Measurements from ENCODE around the gene TLCD1.

The TLCD1 gene

GRCh38 chr17:28712032-28712704, 13.9 kb downstream of the TLCD1 start:
- peak overlapping the region in 4 of 5 donors; percentile 59 to 68 (median 65) for H3K9ac ChIP-seq (ENCODE audit: low read length in 5 of 5)
- no peaks in the 10 kb centered on the region for H3K9me3 ChIP-seq (ENCODE audit: control insufficient read depth in 5 of 5, low read length in 5 of 5)
- H3K27me3 ChIP-seq (ENCODE audit: control insufficient read depth in 5 of 5, insufficient read depth in 4 of 5, low read length in 5 of 5), result peaks cover 0 to 8% (median 4%) of the 10 kb centered on the region in 5 donors
- H3K4me3 ChIP-seq (ENCODE audit: low read depth in 1 of 5, low read length in 5 of 5), result peak overlapping the region; percentile 36 to 80 (median 71)
- peaks cover 0 to 37% (median 29%) of the 10 kb centered on the region in 5 donors for H3K4me1 ChIP-seq (ENCODE audit: control insufficient read depth in 5 of 5, insufficient read depth in 5 of 5, low read length in 5 of 5)
- H3K27ac ChIP-seq (ENCODE audit: low read depth, low read length), result no peak overlapping the region
- peaks cover 0 to 18% (median 15%) of the 10 kb centered on the region in 5 donors for H3K36me3 ChIP-seq (ENCODE audit: control insufficient read depth in 5 of 5, insufficient read depth in 5 of 5, low read length in 5 of 5)

DNA sequence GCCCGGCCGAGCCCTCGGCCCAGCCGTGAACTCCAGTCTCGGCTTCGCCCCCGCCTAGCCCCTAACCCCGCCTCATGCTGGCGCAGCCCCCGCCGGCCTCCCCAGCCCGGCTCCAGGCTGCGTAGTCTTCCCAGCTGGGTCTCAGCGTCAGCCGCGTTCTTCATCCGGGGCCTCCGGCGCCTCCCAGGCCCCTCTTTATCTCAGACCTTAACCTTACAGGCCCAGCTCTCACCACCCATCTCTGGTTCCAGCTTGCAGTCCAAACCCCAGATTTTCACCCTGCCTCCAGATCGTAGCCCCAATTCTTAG, 14.4 kb downstream of the TLCD1 start, which contains the start of gene PROCA1:
Gene PROCA1, minus strand, starts transcription at position 166 of the 309 bp plus-strand sequence. CDS start 228 bp downstream, outside the sequence.
- Histone ChIP-seq H3K4me1 (ENCODE audit: control insufficient read depth in 5 of 5, insufficient read depth in 5 of 5, low read length in 5 of 5) (peaks cover 0 to 32% (median 24%) of the 10 kb centered on the region in 5 donors), H3K9ac (ENCODE audit: low read length in 5 of 5) (peak within 1 kb of the TSS in 4 of 5 donors; percentile 59 to 72 (median 65)), H3K27me3 (ENCODE audit: control insufficient read depth in 5 of 5, insufficient read depth in 4 of 5, low read length in 5 of 5) (peaks cover 0 to 8% (median 3%) of the 10 kb centered on the region in 5 donors), H3K27ac (ENCODE audit: low read depth, low read length) (peak within 1 kb of the TSS; percentile 57), H3K9me3 (ENCODE audit: control insufficient read depth in 5 of 5, low read length in 5 of 5) (no peaks in the 10 kb centered on the region), H3K36me3 (ENCODE audit: control insufficient read depth in 5 of 5, insufficient read depth in 5 of 5, low read length in 5 of 5) (peaks cover 0 to 18% (median 15%) of the 10 kb centered on the region in 5 donors), H3K4me3 (ENCODE audit: low read depth in 1 of 5, low read length in 5 of 5) (peak within 1 kb of the TSS; percentile 65 to 80 (median 72))

DNA sequence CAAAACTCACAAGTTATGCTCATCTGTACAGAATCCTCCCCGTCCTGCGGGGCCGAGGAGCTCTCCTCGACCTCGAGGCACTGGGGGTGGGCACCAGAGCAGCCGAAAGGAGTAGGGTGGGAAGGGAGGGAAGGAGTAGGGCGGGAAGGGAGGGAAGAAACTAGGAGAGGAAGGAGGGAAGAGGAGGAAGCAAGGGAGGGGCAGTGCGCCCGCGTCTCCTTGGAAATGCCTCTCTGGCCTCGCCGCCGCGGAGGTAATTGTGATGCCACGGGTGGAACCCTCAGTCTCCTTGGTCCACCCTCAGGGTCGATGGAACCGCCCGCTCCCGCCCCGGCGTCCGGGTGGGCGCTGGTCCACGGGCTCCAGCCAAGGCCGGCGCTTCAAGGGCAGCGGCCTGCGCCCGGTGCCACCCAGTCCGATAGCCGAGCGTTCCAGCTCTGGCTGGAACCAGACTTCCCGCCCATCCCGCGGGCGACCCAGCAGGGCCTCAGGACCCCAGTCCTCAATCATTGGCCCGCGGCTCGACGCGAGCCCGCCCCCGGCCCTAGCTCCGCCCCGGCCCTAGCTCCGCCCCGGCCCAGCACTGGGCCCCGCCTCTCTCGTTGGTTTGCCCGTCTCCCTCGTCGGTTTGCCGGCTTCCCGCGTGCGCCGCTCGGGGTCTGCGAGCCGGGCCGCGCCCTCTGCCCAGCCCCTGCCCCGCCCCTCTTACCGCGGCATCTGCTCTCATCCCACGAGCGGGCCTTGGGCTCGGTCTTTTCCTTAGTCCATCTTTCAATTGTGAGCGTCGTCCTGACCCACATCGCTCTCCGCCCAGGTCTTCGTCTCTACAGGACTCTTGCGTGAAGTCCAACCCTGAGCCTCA, 14.9 kb downstream of the TLCD1 start:
- peaks cover 0 to 30% (median 21%) of the 10 kb centered on the region in 5 donors for H3K4me1 ChIP-seq (ENCODE audit: control insufficient read depth in 5 of 5, insufficient read depth in 5 of 5, low read length in 5 of 5)
- H3K4me3 ChIP-seq (ENCODE audit: low read depth in 1 of 5, low read length in 5 of 5), result peak overlapping the region; percentile 65 to 80 (median 72)
- peaks cover 0 to 4% (median 2%) of the 10 kb centered on the region in 5 donors for H3K27me3 ChIP-seq (ENCODE audit: control insufficient read depth in 5 of 5, insufficient read depth in 4 of 5, low read length in 5 of 5)
- no peaks in the 10 kb centered on the region for H3K9me3 ChIP-seq (ENCODE audit: control insufficient read depth in 5 of 5, low read length in 5 of 5)
- H3K9ac ChIP-seq (ENCODE audit: low read length in 5 of 5), result peak overlapping the region in 4 of 5 donors; percentile 59 to 72 (median 65)
- H3K36me3 ChIP-seq (ENCODE audit: control insufficient read depth in 5 of 5, insufficient read depth in 5 of 5, low read length in 5 of 5), result peaks cover 0 to 18% (median 15%) of the 10 kb centered on the region in 5 donors
- peak overlapping the region; percentile 57 for H3K27ac ChIP-seq (ENCODE audit: low read depth, low read length)

GRCh38 chr17:28707339-28707720, 18.7 kb downstream of the TLCD1 start:
- Histone ChIP-seq H3K27ac (ENCODE audit: low read depth, low read length) (no peak overlapping the region), H3K4me1 (ENCODE audit: control insufficient read depth in 5 of 5, insufficient read depth in 5 of 5, low read length in 5 of 5) (peaks cover 0 to 35% (median 23%) of the 10 kb centered on the region in 5 donors), H3K9ac (ENCODE audit: low read length in 5 of 5) (no peak overlapping the region), H3K27me3 (ENCODE audit: control insufficient read depth in 5 of 5, insufficient read depth in 4 of 5, low read length in 5 of 5) (peaks cover 0 to under 1% (median 0%) of the 10 kb centered on the region in 5 donors), H3K4me3 (ENCODE audit: low read depth in 1 of 5, low read length in 5 of 5) (no peak overlapping the region), H3K9me3 (ENCODE audit: control insufficient read depth in 5 of 5, low read length in 5 of 5) (no peaks in the 10 kb centered on the region), H3K36me3 (ENCODE audit: control insufficient read depth in 5 of 5, insufficient read depth in 5 of 5, low read length in 5 of 5) (peaks cover 0 to 35% (median 26%) of the 10 kb centered on the region in 5 donors)

DNA sequence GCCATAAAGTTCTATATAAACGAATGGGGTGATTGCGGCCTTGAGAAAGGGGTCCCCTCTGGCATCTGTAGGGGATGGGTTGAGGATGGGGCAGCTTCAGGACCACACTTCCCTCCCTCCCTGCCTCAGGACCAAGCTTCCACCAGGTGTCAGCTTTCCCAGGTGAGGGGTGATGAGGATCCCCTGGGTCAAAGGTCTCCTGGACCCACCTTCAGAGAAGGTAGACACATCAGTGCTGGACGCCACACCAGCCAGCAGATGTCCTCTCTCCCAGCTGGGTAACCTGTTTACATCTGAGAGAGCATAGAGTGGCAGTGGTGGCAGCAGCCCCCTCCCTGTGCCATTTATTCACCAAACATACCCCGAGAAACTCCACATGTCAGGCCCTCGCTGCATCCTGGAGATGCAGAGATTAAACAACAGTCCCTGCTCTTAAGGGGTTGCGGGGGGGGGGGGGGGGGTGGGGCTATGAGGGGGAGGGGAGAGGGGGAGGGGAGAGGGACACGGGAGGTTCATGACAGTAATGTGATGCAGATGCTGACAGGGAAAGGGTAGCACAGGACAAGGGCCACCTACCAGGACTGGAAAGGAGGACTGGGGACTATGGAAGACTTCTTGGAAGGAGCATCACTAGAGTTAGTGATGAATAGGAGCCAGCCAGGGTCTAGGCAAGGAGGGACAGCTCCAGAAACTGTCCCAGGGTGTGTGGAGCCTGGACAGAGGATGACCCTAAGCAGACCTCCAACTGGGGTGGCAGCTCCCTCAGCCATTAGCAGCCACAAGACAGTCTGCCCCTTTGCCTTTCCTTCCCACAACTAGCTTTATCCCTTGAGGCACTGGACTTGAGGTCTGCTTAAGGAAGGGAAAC, 19.3 kb downstream of the TLCD1 start:
- H3K4me1 ChIP-seq (ENCODE audit: control insufficient read depth in 5 of 5, insufficient read depth in 5 of 5, low read length in 5 of 5), result peaks cover 0 to 29% (median 19%) of the 10 kb centered on the region in 5 donors
- no peak overlapping the region for H3K27ac ChIP-seq (ENCODE audit: low read depth, low read length)
- H3K27me3 ChIP-seq (ENCODE audit: control insufficient read depth in 5 of 5, insufficient read depth in 4 of 5, low read length in 5 of 5), result no peaks in the 10 kb centered on the region
- peaks cover 0 to 41% (median 32%) of the 10 kb centered on the region in 5 donors for H3K36me3 ChIP-seq (ENCODE audit: control insufficient read depth in 5 of 5, insufficient read depth in 5 of 5, low read length in 5 of 5)
- no peak overlapping the region for H3K9ac ChIP-seq (ENCODE audit: low read length in 5 of 5)
- H3K4me3 ChIP-seq (ENCODE audit: low read depth in 1 of 5, low read length in 5 of 5), result no peak overlapping the region
- no peaks in the 10 kb centered on the region for H3K9me3 ChIP-seq (ENCODE audit: control insufficient read depth in 5 of 5, low read length in 5 of 5)

GRCh38 chr17:28705728-28706334, 20.2 kb downstream of the TLCD1 start:
- H3K9me3 ChIP-seq (ENCODE audit: control insufficient read depth in 5 of 5, low read length in 5 of 5), result no peaks in the 10 kb centered on the region
- peaks cover 0 to 21% (median 12%) of the 10 kb centered on the region in 5 donors for H3K4me1 ChIP-seq (ENCODE audit: control insufficient read depth in 5 of 5, insufficient read depth in 5 of 5, low read length in 5 of 5)
- H3K27ac ChIP-seq (ENCODE audit: low read depth, low read length), result peak overlapping the region; percentile 23
- H3K27me3 ChIP-seq (ENCODE audit: control insufficient read depth in 5 of 5, insufficient read depth in 4 of 5, low read length in 5 of 5), result no peaks in the 10 kb centered on the region
- no peak overlapping the region for H3K4me3 ChIP-seq (ENCODE audit: low read depth in 1 of 5, low read length in 5 of 5)
- peak overlapping the region in 1 of 5 donors; percentile 0 for H3K9ac ChIP-seq (ENCODE audit: low read length in 5 of 5)
- H3K36me3 ChIP-seq (ENCODE audit: control insufficient read depth in 5 of 5, insufficient read depth in 5 of 5, low read length in 5 of 5), result peaks cover 0 to 50% (median 41%) of the 10 kb centered on the region in 5 donors

DNA sequence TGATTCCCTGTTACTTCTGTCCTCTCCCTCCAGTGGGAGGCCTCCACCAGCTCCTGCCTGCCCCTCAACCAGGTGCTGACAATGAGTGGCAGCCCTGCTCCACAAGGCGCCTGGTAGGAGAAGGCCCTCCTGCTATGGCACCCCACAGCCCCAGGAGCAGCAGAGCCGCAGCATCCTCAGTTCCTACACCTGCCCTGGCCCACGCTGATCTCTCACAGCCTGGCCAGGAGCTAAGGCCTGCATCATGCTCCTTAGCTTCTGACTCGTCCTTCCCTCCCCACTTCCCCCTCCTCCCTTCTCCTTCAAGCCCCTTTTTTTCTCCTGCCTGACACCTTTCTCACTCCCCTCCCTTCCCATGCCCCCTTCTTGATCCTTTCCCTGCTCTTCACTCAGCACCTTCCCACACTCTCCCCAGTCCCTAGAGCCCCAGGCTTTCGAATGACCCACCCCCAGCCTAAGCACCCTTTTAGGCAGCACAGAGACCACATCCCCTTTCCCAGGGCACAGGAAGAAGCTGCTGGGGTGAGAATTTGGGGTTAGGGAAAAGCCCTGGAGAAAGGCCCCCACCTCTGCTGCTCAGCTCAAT, 20.9 kb downstream of the TLCD1 start:
- Histone ChIP-seq H3K4me3 (ENCODE audit: low read depth in 1 of 5, low read length in 5 of 5) (no peak overlapping the region), H3K9ac (ENCODE audit: low read length in 5 of 5) (peak overlapping the region in 1 of 5 donors; percentile 0), H3K27ac (ENCODE audit: low read depth, low read length) (peak overlapping the region; percentile 23), H3K9me3 (ENCODE audit: control insufficient read depth in 5 of 5, low read length in 5 of 5) (no peaks in the 10 kb centered on the region), H3K27me3 (ENCODE audit: control insufficient read depth in 5 of 5, insufficient read depth in 4 of 5, low read length in 5 of 5) (no peaks in the 10 kb centered on the region), H3K36me3 (ENCODE audit: control insufficient read depth in 5 of 5, insufficient read depth in 5 of 5, low read length in 5 of 5) (peaks cover 0 to 56% (median 47%) of the 10 kb centered on the region in 5 donors), H3K4me1 (ENCODE audit: control insufficient read depth in 5 of 5, insufficient read depth in 5 of 5, low read length in 5 of 5) (peaks cover 0 to 15% (median 12%) of the 10 kb centered on the region in 5 donors)

DNA sequence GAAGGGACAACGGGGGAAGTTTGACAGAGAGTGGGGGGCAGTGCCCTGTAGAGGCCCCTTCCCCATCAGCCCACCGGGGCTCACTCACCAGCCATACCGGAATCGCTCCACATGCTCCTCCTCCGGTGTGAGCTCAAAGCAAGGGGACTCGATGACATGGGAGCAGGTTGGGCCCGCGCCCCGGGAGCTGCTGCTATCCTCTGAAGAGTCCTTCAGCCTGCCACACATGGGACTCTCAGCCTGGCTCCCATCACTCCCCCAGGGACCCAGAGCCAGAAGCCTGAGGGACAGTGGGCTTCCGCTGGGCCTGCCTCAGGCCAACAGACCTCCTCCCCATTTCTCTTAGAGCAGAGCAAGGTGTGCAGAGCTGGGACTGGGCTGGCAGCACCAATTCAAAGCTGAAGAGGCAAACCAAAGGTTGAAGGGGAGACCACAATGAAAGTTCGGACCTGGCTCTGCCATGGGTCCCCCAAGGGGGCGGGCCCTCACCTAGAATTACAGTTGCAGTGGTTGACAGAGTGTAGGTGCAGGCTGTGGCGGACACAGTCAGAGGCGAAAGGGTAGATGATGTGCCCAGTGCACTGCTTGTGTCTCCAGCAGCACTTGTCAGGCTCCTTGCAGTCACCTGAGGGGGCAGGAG, 21.7 kb downstream of the TLCD1 start:
- no peaks in the 10 kb centered on the region for H3K9me3 ChIP-seq (ENCODE audit: control insufficient read depth in 5 of 5, low read length in 5 of 5)
- H3K36me3 ChIP-seq (ENCODE audit: control insufficient read depth in 5 of 5, insufficient read depth in 5 of 5, low read length in 5 of 5), result peaks cover 0 to 65% (median 56%) of the 10 kb centered on the region in 5 donors
- no peak overlapping the region for H3K9ac ChIP-seq (ENCODE audit: low read length in 5 of 5)
- H3K4me1 ChIP-seq (ENCODE audit: control insufficient read depth in 5 of 5, insufficient read depth in 5 of 5, low read length in 5 of 5), result peaks cover 0 to 15% (median 12%) of the 10 kb centered on the region in 5 donors
- no peaks in the 10 kb centered on the region for H3K27me3 ChIP-seq (ENCODE audit: control insufficient read depth in 5 of 5, insufficient read depth in 4 of 5, low read length in 5 of 5)
- H3K4me3 ChIP-seq (ENCODE audit: low read depth in 1 of 5, low read length in 5 of 5), result no peak overlapping the region
- no peak overlapping the region for H3K27ac ChIP-seq (ENCODE audit: low read depth, low read length)

Data from subcutaneous abdominal adipose tissue (tissue), 5 donors.